ENCODE results near the gene ALDH3A1. TPM values are rescaled to one million over a fixed set of nuclear protein-coding genes. Genes with fewer than 3 reads are reported as not detected.

ALDH3A1 gene
- total RNA-seq, 2 experiments from 2014 or later = 0.14 TPM; not detected in 1

GRCh38 chr17:19747159-19747719 lies 859 bp downstream of the ALDH3A1 start:
- Mint-ChIP-seq H3K27me3 (peaks cover 11% of the 10 kb centered on the region), H3K9me3 (no peaks in the 10 kb centered on the region), H3K4me3 (no peak overlapping the region), H3K36me3 (no peaks in the 10 kb centered on the region), H3K27ac (no peak overlapping the region), H3K4me1 (ENCODE audit: low read depth) (peaks cover 8% of the 10 kb centered on the region)
- ChIA-PET CTCF (interaction anchor here (6.4 kb wide), 1 partner anchor 14 kb away, joined by 72 read pairs; no protein-coding TSS in a partner anchor), POLR2A (no interaction called here)
- intact Hi-C loops (cut with micrococcal nuclease) = no loop called here
- DNase-seq = no peak

- Mint-ChIP-seq H3K36me3 (no peaks in the 10 kb centered on the region), H3K27ac (no peak overlapping the region), H3K27me3 (peaks cover 11% of the 10 kb centered on the region), H3K4me3 (no peak overlapping the region), H3K9me3 (no peaks in the 10 kb centered on the region), H3K4me1 (ENCODE audit: low read depth) (peaks cover 8% of the 10 kb centered on the region)
- DNase-seq = no peak
- CTCF ChIA-PET = interaction anchor here (6.4 kb wide), 1 partner anchor 15 kb away, joined by 72 read pairs; no protein-coding TSS in a partner anchor
- POLR2A ChIA-PET = no interaction called here
- intact Hi-C loops (cut with micrococcal nuclease) = no loop called here
Observed at GRCh38 chr17:19746517-19746916, 1.6 kb downstream of the ALDH3A1 start.

GRCh38 chr17:19744922-19745757 lies 3.0 kb downstream of the ALDH3A1 start:
- DNase-seq = peak; percentile 93
- Mint-ChIP-seq H3K4me1 (ENCODE audit: low read depth) (peaks cover 5% of the 10 kb centered on the region), H3K4me3 (peak overlapping the region; percentile 48), H3K27ac (no peak overlapping the region), H3K27me3 (peaks cover 11% of the 10 kb centered on the region), H3K9me3 (no peaks in the 10 kb centered on the region), H3K36me3 (no peaks in the 10 kb centered on the region)
- ChIA-PET CTCF (interaction anchor here (0.6 to 6.4 kb wide), 34 partner anchors 9 to 383 kb away, joined by 3 to 72 read pairs (median 4); partner anchors contain the start of genes ALDH3A2, B9D1 and SLC47A1), POLR2A (interaction anchor here (1.0 to 1.2 kb wide), 2 partner anchors 83 to 96 kb away, joined by 3 read pairs; partner anchors contain the start of gene ALDH3A2)
- intact Hi-C loops (cut with micrococcal nuclease) = no loop called here

- H3K9me3 Mint-ChIP-seq = no peaks in the 10 kb centered on the region
- H3K4me3 Mint-ChIP-seq = peak overlapping the region; percentile 65
- ChIA-PET POLR2A (no interaction called here), CTCF (interaction anchor here (0.6 to 6.4 kb wide), 33 partner anchors 10 to 382 kb away, joined by 3 to 72 read pairs (median 4); partner anchors contain the start of genes ALDH3A2, B9D1 and SLC47A1)
- no peak overlapping the region for H3K27ac Mint-ChIP-seq
- H3K4me1 Mint-ChIP-seq (ENCODE audit: low read depth) = peaks cover 5% of the 10 kb centered on the region
- peak; percentile 11 for DNase-seq
- H3K36me3 Mint-ChIP-seq = no peaks in the 10 kb centered on the region
- peaks cover 9% of the 10 kb centered on the region for H3K27me3 Mint-ChIP-seq
- intact Hi-C loops (cut with micrococcal nuclease) = no loop called here
Observed at GRCh38 chr17:19744492-19744891, 3.6 kb downstream of the ALDH3A1 start.

- Mint-ChIP-seq H3K36me3 (no peaks in the 10 kb centered on the region), H3K4me3 (no peak overlapping the region), H3K27me3 (peaks cover 4% of the 10 kb centered on the region), H3K9me3 (no peaks in the 10 kb centered on the region), H3K27ac (no peak overlapping the region), H3K4me1 (ENCODE audit: low read depth) (peaks cover 5% of the 10 kb centered on the region)
- ChIA-PET CTCF (interaction anchor here (1.1 to 6.4 kb wide), 4 partner anchors 15 to 101 kb away, joined by 3 to 72 read pairs (median 6); no protein-coding TSS in a partner anchor), POLR2A (no interaction called here)
- no peak for DNase-seq
- intact Hi-C loops (cut with micrococcal nuclease) = no loop called here
Observed at GRCh38 chr17:19743101-19744100, 4.7 kb downstream of the ALDH3A1 start.

GRCh38 chr17:19742495-19742894 lies 5.6 kb downstream of the ALDH3A1 start:
- H3K4me1 Mint-ChIP-seq (ENCODE audit: low read depth) = peaks cover 5% of the 10 kb centered on the region
- H3K4me3 Mint-ChIP-seq = no peak overlapping the region
- no peaks in the 10 kb centered on the region for H3K9me3 Mint-ChIP-seq
- no peak overlapping the region for H3K27ac Mint-ChIP-seq
- intact Hi-C loops (cut with micrococcal nuclease) = no loop called here
- ChIA-PET POLR2A (no interaction called here), CTCF (interaction anchor here (0.8 to 6.4 kb wide), 2 partner anchors 19 to 380 kb away, joined by 3 to 72 read pairs; partner anchors contain the start of gene B9D1)
- no peak for DNase-seq
- no peaks in the 10 kb centered on the region for H3K36me3 Mint-ChIP-seq
- no peaks in the 10 kb centered on the region for H3K27me3 Mint-ChIP-seq

GRCh38 chr17:19741832-19742457 lies 6.2 kb downstream of the ALDH3A1 start:
- H3K4me1 Mint-ChIP-seq (ENCODE audit: low read depth) = peaks cover 5% of the 10 kb centered on the region
- ChIA-PET CTCF (interaction anchor here (0.8 to 6.4 kb wide), 2 partner anchors 19 to 379 kb away, joined by 3 to 72 read pairs; partner anchors contain the start of gene B9D1), POLR2A (no interaction called here)
- no peaks in the 10 kb centered on the region for H3K9me3 Mint-ChIP-seq
- intact Hi-C loops (cut with micrococcal nuclease) = no loop called here
- H3K27ac Mint-ChIP-seq = no peak overlapping the region
- no peaks in the 10 kb centered on the region for H3K27me3 Mint-ChIP-seq
- no peak for DNase-seq
- no peaks in the 10 kb centered on the region for H3K36me3 Mint-ChIP-seq
- H3K4me3 Mint-ChIP-seq = no peak overlapping the region

GRCh38 chr17:19740933-19741332 lies 7.2 kb downstream of the ALDH3A1 start:
- intact Hi-C loops (cut with micrococcal nuclease) = no loop called here
- POLR2A ChIA-PET = no interaction called here

GRCh38 chr17:19739241-19740201 lies 8.6 kb downstream of the ALDH3A1 start:
- Mint-ChIP-seq H3K4me1 (ENCODE audit: low read depth) (no peaks in the 10 kb centered on the region), H3K27ac (no peak overlapping the region), H3K27me3 (no peaks in the 10 kb centered on the region), H3K4me3 (no peak overlapping the region), H3K36me3 (no peaks in the 10 kb centered on the region), H3K9me3 (no peaks in the 10 kb centered on the region)
- intact Hi-C loops (cut with micrococcal nuclease) = no loop called here
- ChIA-PET CTCF (interaction anchor here (0.8 kb wide), 1 partner anchor 23 kb away, joined by 3 read pairs; no protein-coding TSS in a partner anchor), POLR2A (no interaction called here)
- DNase-seq = no peak

More at GRCh38 chr17:19740933-19741332, 7.2 kb downstream of the ALDH3A1 start:
- no peak for DNase-seq
- no peaks in the 10 kb centered on the region for H3K36me3 Mint-ChIP-seq
- no peak overlapping the region for H3K4me3 Mint-ChIP-seq
- no peaks in the 10 kb centered on the region for H3K27me3 Mint-ChIP-seq
- CTCF ChIA-PET = no interaction called here
- H3K9me3 Mint-ChIP-seq = no peaks in the 10 kb centered on the region
- peaks cover 5% of the 10 kb centered on the region for H3K4me1 Mint-ChIP-seq (ENCODE audit: low read depth)
- H3K27ac Mint-ChIP-seq = no peak overlapping the region

- H3K36me3 Mint-ChIP-seq = no peaks in the 10 kb centered on the region
- POLR2A ChIA-PET = no interaction called here
- intact Hi-C loops (cut with micrococcal nuclease) = no loop called here
- CTCF ChIA-PET = interaction anchor here (0.8 kb wide), 1 partner anchor 23 kb away, joined by 3 read pairs; no protein-coding TSS in a partner anchor
- no peak for DNase-seq
- no peak overlapping the region for H3K27ac Mint-ChIP-seq
- H3K27me3 Mint-ChIP-seq = no peaks in the 10 kb centered on the region
- no peaks in the 10 kb centered on the region for H3K9me3 Mint-ChIP-seq
- no peaks in the 10 kb centered on the region for H3K4me1 Mint-ChIP-seq (ENCODE audit: low read depth)
- no peak overlapping the region for H3K4me3 Mint-ChIP-seq
Observed at GRCh38 chr17:19738757-19739156, 9.3 kb downstream of the ALDH3A1 start.

Measured in activated CD4-positive, alpha-beta memory T cell treated with anti-CD3 and anti-CD28 coated beads for 36 hours (primary cell).